HepG2 (cell line): ENCODE data around the gene DHX16. TPM values are rescaled to one million over a fixed set of nuclear protein-coding genes. Genes with fewer than 3 reads are reported as not detected.

ENCODE experiments used
- AKAP8 ChIP-seq: sonication (generic); formaldehyde crosslinking; IDR thresholded peaks from 2 replicates; pipeline ENCODE4 v1.5.1; 2020; ENCODE audit warnings: mild to moderate bottlenecking, missing genetic modification reagents
- GFI1 ChIP-seq: sonication (generic); formaldehyde crosslinking; IDR thresholded peaks from 2 replicates; pipeline ENCODE4 v1.5.0; 2020; ENCODE audit warnings: missing genetic modification reagents, mild to moderate bottlenecking, borderline replicate concordance
- GPN1 ChIP-seq: sonication (generic); formaldehyde crosslinking; IDR thresholded peaks from 2 replicates; pipeline ENCODE4 v1.5.1; 2020; ENCODE audit warnings: missing genetic modification reagents, borderline replicate concordance
- PATZ1 ChIP-seq: sonication (generic); formaldehyde crosslinking; IDR thresholded peaks from 2 replicates; pipeline ENCODE4 v1.4.0; 2020; ENCODE audit warnings: missing genetic modification reagents
- PHF20 ChIP-seq: sonication (generic); formaldehyde crosslinking; IDR thresholded peaks from 2 replicates; pipeline ENCODE4 v1.5.0; 2020; ENCODE audit warnings: mild to moderate bottlenecking, missing genetic modification reagents
- SIN3B ChIP-seq: fragments of 150-350 bp; IDR thresholded peaks from 2 replicates; pipeline ENCODE4 v1.6.1; 2014; ENCODE audit warnings: low read length
- SMAD9 ChIP-seq: sonication (generic); formaldehyde crosslinking; IDR thresholded peaks from 2 replicates; pipeline ENCODE4 v1.5.1; 2020; ENCODE audit warnings: mild to moderate bottlenecking, missing genetic modification reagents
- ZBTB38 ChIP-seq: sonication (generic); formaldehyde crosslinking; IDR thresholded peaks from 2 replicates; pipeline ENCODE4 v1.5.1; 2020; ENCODE audit warnings: mild to moderate bottlenecking, missing genetic modification reagents
- ZFY ChIP-seq: sonication (generic); formaldehyde crosslinking; IDR thresholded peaks from 2 replicates; pipeline ENCODE4 v1.4.0; 2020; ENCODE audit warnings: missing genetic modification reagents
- ZNF136 ChIP-seq: sonication (generic); formaldehyde crosslinking; IDR thresholded peaks from 2 replicates; pipeline ENCODE4 v1.8.1; 2022; ENCODE audit warnings: low read depth, mild to moderate bottlenecking, moderate library complexity, missing genetic modification reagents
- ZNF281 ChIP-seq: sonication (generic); formaldehyde crosslinking; IDR thresholded peaks from 2 replicates; pipeline ENCODE4 v1.4.0; 2020; ENCODE audit warnings: missing genetic modification reagents, borderline replicate concordance
- ZNF468 ChIP-seq: sonication (generic); formaldehyde crosslinking; IDR thresholded peaks from 2 replicates; pipeline ENCODE4 v1.8.0; 2022; ENCODE audit warnings: mild to moderate bottlenecking, moderate library complexity, missing genetic modification reagents
- ZNF563 ChIP-seq: sonication (generic); formaldehyde crosslinking; IDR thresholded peaks from 2 replicates; pipeline ENCODE4 v1.8.0; 2022; ENCODE audit warnings: mild to moderate bottlenecking, moderate library complexity, missing genetic modification reagents
- ZNF569 ChIP-seq: sonication (generic); formaldehyde crosslinking; IDR thresholded peaks from 2 replicates; pipeline ENCODE4 v1.5.0; 2020; ENCODE audit warnings: mild to moderate bottlenecking, missing genetic modification reagents, moderate library complexity, borderline replicate concordance
- ZNF577 ChIP-seq: sonication (generic); formaldehyde crosslinking; IDR thresholded peaks from 2 replicates; pipeline ENCODE4 v1.4.0; 2020; ENCODE audit warnings: mild to moderate bottlenecking, low read depth, missing genetic modification reagents, borderline replicate concordance
- polyA plus RNA-seq, 8 experiments: library from polyadenylated mRNA; depleted of rRNA in 3 of 8; stranded (reverse) in 7 of 8; unstranded in 1 of 8; fragments of >200 nt; fragmentation: Illumina TruSeq in 4 of 8; extraction: Trizol in 4 of 8; gene quantifications; 2 replicates each; pipeline versions ENCODE4 v1.2.1 to v1.2.3, GENCODE V29; 2011 to 2016; ENCODE audit warnings: low read depth in 4 of 8, missing spikeins in 1 of 8, mixed read lengths in 1 of 8; ENCODE audit not compliant: insufficient read depth in 1 of 8
- total RNA-seq, 5 experiments: library from RNA; depleted of rRNA; stranded (reverse); fragments of >200 nt; fragmentation: Illumina TruSeq; extraction: Trizol; gene quantifications; 2 replicates each; pipeline ENCODE4 v1.2.3, GENCODE V29; 2016; ENCODE audit warnings: low read depth in 1 of 5
- TF ChIP-seq, protein P1 (sequence below): sonication (generic); formaldehyde crosslinking; IDR thresholded peaks from 2 replicates; pipeline ENCODE4 v1.4.0; 2020; ENCODE audit warnings: missing genetic modification reagents
- TF ChIP-seq, protein P2 (sequence below): sonication (generic); formaldehyde crosslinking; IDR thresholded peaks from 2 replicates; pipeline ENCODE4 v1.4.0; 2020; ENCODE audit warnings: missing genetic modification reagents
- TF ChIP-seq, protein P3 (sequence below): sonication (generic); formaldehyde crosslinking; IDR thresholded peaks from 2 replicates; pipeline ENCODE4 v1.4.0; 2020; ENCODE audit warnings: missing genetic modification reagents
- TF ChIP-seq, protein P4 (sequence below): sonication (generic); formaldehyde crosslinking; IDR thresholded peaks from 2 replicates; pipeline ENCODE4 v1.4.0; 2020; ENCODE audit warnings: mild to moderate bottlenecking, missing genetic modification reagents

The DHX16 gene
- total and polyA plus RNA-seq, 2 of the 13 experiments (the other 11 are each of a cell fraction or from before 2014, with no cell fraction given), result 57.0 to 58.5 TPM

DNA sequence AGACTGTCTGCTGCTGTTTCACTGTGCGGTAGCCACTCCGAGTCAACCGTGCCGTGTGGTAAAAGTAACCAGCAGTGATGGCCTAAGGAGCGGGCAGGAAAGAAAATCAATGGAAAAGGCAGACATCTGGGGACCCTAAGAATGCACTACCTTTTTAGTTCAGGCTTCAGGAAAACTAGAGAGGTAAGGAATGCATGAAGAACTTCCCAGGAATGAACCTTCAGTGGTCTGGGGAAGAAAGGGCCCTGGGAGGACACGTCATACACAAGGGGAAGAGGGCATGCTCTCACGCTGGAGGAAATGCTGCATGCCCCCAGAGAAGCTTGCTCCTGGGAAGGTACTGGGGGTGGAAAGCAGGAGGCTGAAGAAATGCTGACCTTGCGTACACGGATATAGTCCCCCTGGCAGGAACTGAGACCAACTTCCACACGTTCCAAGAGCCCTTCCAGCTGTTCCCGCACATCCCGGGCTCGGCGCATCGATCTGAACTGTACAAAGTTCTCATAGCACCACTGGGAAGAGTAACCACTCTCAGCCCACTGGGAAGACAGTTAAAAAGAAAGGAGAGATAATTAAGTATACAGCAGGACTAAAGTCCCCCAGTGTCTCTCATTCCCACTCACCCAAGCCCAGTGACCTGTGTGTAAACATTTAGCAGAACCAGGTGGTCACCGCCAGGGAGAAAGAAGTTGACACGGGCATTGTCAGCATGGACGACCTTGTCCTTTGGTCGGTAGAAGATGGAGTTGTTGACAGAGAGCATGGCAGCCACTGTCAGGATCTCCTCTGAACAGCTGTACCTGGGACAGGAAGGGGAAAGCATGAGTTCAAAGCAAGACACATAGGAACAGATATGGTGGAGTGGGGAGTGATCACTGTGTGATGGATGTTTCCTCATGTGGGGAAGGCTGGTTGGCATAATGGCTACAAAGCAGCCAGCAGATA is 17.7 kb downstream of the DHX16 start (continued):
- TF ChIP-seq ZNF281 (CRISPR knock-in tag) (no peak; the same call in 1 of the 2 replicates), ZBTB38 (CRISPR knock-in tag) (peak; percentile 91), ZFY (CRISPR knock-in tag) (no peak), GFI1 (peak; percentile 33; the same call in 1 of the 2 replicates), AKAP8 (CRISPR knock-in tag) (0 out of 2 replicates have a peak, but pooled peaks have one; percentile 46), PATZ1 (peak; percentile 73; the same call in 1 of the 2 replicates), ZNF563 (no peak), SMAD9 (CRISPR knock-in tag) (no peak), PHF20 (no peak; the same call in 1 of the 2 replicates), ZNF577 (CRISPR knock-in tag) (no peak), ZNF569 (CRISPR knock-in tag) (no peak), ZNF468 (no peak), GPN1 (no peak), ZNF136 (CRISPR knock-in tag) (0 out of 2 replicates have a peak, but pooled peaks have one; percentile 80), SIN3B (peak; percentile 64; the same call in 1 of the 2 replicates)
- TF ChIP-seq, protein P1, sequence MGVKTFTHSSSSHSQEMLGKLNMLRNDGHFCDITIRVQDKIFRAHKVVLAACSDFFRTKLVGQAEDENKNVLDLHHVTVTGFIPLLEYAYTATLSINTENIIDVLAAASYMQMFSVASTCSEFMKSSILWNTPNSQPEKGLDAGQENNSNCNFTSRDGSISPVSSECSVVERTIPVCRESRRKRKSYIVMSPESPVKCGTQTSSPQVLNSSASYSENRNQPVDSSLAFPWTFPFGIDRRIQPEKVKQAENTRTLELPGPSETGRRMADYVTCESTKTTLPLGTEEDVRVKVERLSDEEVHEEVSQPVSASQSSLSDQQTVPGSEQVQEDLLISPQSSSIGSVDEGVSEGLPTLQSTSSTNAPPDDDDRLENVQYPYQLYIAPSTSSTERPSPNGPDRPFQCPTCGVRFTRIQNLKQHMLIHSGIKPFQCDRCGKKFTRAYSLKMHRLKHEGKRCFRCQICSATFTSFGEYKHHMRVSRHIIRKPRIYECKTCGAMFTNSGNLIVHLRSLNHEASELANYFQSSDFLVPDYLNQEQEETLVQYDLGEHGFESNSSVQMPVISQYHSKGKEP, result no peak
- TF ChIP-seq, protein P2, sequence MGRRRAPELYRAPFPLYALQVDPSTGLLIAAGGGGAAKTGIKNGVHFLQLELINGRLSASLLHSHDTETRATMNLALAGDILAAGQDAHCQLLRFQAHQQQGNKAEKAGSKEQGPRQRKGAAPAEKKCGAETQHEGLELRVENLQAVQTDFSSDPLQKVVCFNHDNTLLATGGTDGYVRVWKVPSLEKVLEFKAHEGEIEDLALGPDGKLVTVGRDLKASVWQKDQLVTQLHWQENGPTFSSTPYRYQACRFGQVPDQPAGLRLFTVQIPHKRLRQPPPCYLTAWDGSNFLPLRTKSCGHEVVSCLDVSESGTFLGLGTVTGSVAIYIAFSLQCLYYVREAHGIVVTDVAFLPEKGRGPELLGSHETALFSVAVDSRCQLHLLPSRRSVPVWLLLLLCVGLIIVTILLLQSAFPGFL, result no peak
- TF ChIP-seq, protein P3, sequence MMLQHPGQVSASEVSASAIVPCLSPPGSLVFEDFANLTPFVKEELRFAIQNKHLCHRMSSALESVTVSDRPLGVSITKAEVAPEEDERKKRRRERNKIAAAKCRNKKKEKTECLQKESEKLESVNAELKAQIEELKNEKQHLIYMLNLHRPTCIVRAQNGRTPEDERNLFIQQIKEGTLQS, result no peak
- TF ChIP-seq, protein P4, sequence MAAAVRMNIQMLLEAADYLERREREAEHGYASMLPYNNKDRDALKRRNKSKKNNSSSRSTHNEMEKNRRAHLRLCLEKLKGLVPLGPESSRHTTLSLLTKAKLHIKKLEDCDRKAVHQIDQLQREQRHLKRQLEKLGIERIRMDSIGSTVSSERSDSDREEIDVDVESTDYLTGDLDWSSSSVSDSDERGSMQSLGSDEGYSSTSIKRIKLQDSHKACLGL (CRISPR knock-in tag), result no peak
